22Rv1 (cell line): Measurements from ENCODE around the gene MACF1.

ENCODE experiments used
- CTCF ChIP-seq: fragments of 450-650 bp; IDR thresholded peaks from 2 replicates; pipeline ENCODE4 v1.5.1; 2017; ENCODE audit warnings: mild to moderate bottlenecking
- ZFX ChIP-seq: fragments of 450-650 bp; IDR thresholded peaks from 2 replicates; pipeline ENCODE4 v1.6.1; 2017; ENCODE audit warnings: antibody characterized with exemption, borderline replicate concordance

- TF ChIP-seq CTCF, result no peak
- no peak for TF ChIP-seq ZFX
Measured at GRCh38 chr1:39508266-39508665, 303.8 kb downstream of the MACF1 start.
